Body of pancreas (tissue), 4 donors: ENCODE data around the gene TAB3. TPM values are rescaled to one million over a fixed set of nuclear protein-coding genes. Genes with fewer than 3 reads are reported as not detected.

Experiments
- ATAC-seq: fragments of 150-250 bp; one replicate; pipeline ENCODE4 v1.9.1; 2016
- DNase-seq, 4 donors: peaks; one replicate each; pipeline ENCODE4 v3.0.0-alpha.2; 2019
- H3K27ac ChIP-seq, 4 donors: fragments of 200-600 bp; sonication (generic); 1 replicate in 3 of 4; 2 replicates in 1 of 4; pipeline versions ENCODE4 v1.5.1 to v1.6.1; 2016 to 2019; ENCODE audit warnings: mild to moderate bottlenecking in 1 of 4, mixed read lengths in 1 of 4, moderate library complexity in 1 of 4
- H3K27me3 ChIP-seq, 2 donors: fragments of 200-600 bp; sonication (generic); one replicate each; pipeline ENCODE4 v1.6.0; 2016; ENCODE audit warnings: mild to moderate bottlenecking in 1 of 2
- H3K36me3 ChIP-seq, 2 donors: fragments of 200-600 bp; sonication (generic); replicated peaks in 1 of 2; 2 replicates each; pipeline ENCODE4 v1.5.1; 2016; ENCODE audit warnings: low read depth in 2 of 2; ENCODE audit not compliant: insufficient read depth in 1 of 2
- H3K4me1 ChIP-seq: fragments of 200-600 bp; sonication (generic); one replicate; pipeline ENCODE4 v1.6.0; 2016
- H3K4me3 ChIP-seq, 2 donors: fragments of 200-600 bp; sonication (generic); 1 replicate in 1 of 2; 2 replicates in 1 of 2; pipeline ENCODE4 v1.5.1; 2016 to 2019
- H3K9me3 ChIP-seq, 3 donors: fragments of 200-600 bp; sonication (generic); 1 replicate in 2 of 3; 2 replicates in 1 of 3; pipeline ENCODE4 v1.5.1; 2016
- POLR2A ChIP-seq, 3 donors: fragments of 450-650 bp; IDR thresholded peaks; one replicate each; pipeline ENCODE4 v1.6.1; 2016; ENCODE audit warnings: antibody characterized with exemption in 3 of 3, mild to moderate bottlenecking in 2 of 3
- WGBS, 2 donors: methylation state at CpG; one replicate each; pipeline ENCODE4 v1.1.5; 2017; 5-methylcytosine and 5-hydroxymethylcytosine counted together
- intact Hi-C: fragments of 100-400 bp; cut with DNase I; formaldehyde crosslinking; loops from one replicate; pipeline ENCODE4 v1.15.1; 2023
- total RNA-seq, 2 donors: library from RNA; depleted of rRNA; stranded (reverse); fragments of >200 nt; gene quantifications; one replicate each; pipeline ENCODE4 v1.1.0, GENCODE V29; 2016
- TF ChIP-seq, protein P1 (sequence below), 7 experiments: fragments of 450-650 bp in 4 of 7; fragments of 200-600 bp in 3 of 7; sonication (generic) in 3 of 7; IDR thresholded peaks; one replicate each; pipeline ENCODE4 v1.5.1; 2016 to 2019; ENCODE audit warnings: antibody characterized with exemption in 7 of 7

Gene TAB3
- total RNA-seq, 2 donors from 2014 or later, result 24.1 to 36.3 TPM

GRCh38 chrX:30881797-30882196 is 7.3 kb downstream of the TAB3 start:
- H3K27ac ChIP-seq, result no peak overlapping the region
- peaks cover 38% of the 10 kb centered on the region for H3K4me1 ChIP-seq
- no peaks in the 10 kb centered on the region for H3K36me3 ChIP-seq
- TF ChIP-seq, protein P1, sequence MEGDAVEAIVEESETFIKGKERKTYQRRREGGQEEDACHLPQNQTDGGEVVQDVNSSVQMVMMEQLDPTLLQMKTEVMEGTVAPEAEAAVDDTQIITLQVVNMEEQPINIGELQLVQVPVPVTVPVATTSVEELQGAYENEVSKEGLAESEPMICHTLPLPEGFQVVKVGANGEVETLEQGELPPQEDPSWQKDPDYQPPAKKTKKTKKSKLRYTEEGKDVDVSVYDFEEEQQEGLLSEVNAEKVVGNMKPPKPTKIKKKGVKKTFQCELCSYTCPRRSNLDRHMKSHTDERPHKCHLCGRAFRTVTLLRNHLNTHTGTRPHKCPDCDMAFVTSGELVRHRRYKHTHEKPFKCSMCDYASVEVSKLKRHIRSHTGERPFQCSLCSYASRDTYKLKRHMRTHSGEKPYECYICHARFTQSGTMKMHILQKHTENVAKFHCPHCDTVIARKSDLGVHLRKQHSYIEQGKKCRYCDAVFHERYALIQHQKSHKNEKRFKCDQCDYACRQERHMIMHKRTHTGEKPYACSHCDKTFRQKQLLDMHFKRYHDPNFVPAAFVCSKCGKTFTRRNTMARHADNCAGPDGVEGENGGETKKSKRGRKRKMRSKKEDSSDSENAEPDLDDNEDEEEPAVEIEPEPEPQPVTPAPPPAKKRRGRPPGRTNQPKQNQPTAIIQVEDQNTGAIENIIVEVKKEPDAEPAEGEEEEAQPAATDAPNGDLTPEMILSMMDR (IDR thresholded peaks at IDR 0.05), result no peak
- no peak for TF ChIP-seq POLR2A (IDR thresholded peaks at IDR 0.05)
- H3K9me3 ChIP-seq, result peaks cover 0 to 5% (median 0%) of the 10 kb centered on the region in 3 donors
- 50 to 72% methylated on average over 1 of the region's 1 CpG for WGBS, 2 donors
- ATAC-seq, result no peak
- no peak for DNase-seq
- no peaks in the 10 kb centered on the region for H3K27me3 ChIP-seq
- no peak overlapping the region for H3K4me3 ChIP-seq
- intact Hi-C loops, result no loop called here

GRCh38 chrX:30881390-30881789 is 7.7 kb downstream of the TAB3 start:
- H3K4me1 ChIP-seq, result peaks cover 34% of the 10 kb centered on the region
- no peak for ATAC-seq
- peaks cover 0 to 5% (median 0%) of the 10 kb centered on the region in 3 donors for H3K9me3 ChIP-seq
- WGBS, 2 donors, result 18 to 27% methylated on average over 1 of the region's 1 CpG
- DNase-seq, result no peak
- no peaks in the 10 kb centered on the region for H3K36me3 ChIP-seq
- TF ChIP-seq, protein P1 (IDR thresholded peaks at IDR 0.05), result no peak
- no peak for TF ChIP-seq POLR2A (IDR thresholded peaks at IDR 0.05)
- intact Hi-C loops, result no loop called here
- no peaks in the 10 kb centered on the region for H3K27me3 ChIP-seq
- no peak overlapping the region for H3K27ac ChIP-seq
- no peak overlapping the region for H3K4me3 ChIP-seq

GRCh38 chrX:30880058-30880457 is 9.0 kb downstream of the TAB3 start:
- 44% methylated on average over 3 of the region's 3 CpGs for WGBS, 2 donors

GRCh38 chrX:30876367-30876766 is 12.7 kb downstream of the TAB3 start:
- intact Hi-C loops, result no loop called here
- no peaks in the 10 kb centered on the region for H3K27me3 ChIP-seq
- no peak for TF ChIP-seq POLR2A (IDR thresholded peaks at IDR 0.05)
- TF ChIP-seq, protein P1 (IDR thresholded peaks at IDR 0.05), result no peak
- H3K4me3 ChIP-seq, result no peak overlapping the region
- peaks cover 6% of the 10 kb centered on the region for H3K4me1 ChIP-seq
- WGBS, 2 donors, result 71 to 72% methylated on average over 6 of the region's 6 CpGs
- H3K27ac ChIP-seq, result no peak overlapping the region
- no peak for DNase-seq
- ATAC-seq, result no peak
- H3K36me3 ChIP-seq, result no peaks in the 10 kb centered on the region
- H3K9me3 ChIP-seq, result no peaks in the 10 kb centered on the region

More at GRCh38 chrX:30880058-30880457, 9.0 kb downstream of the TAB3 start:
- Histone ChIP-seq H3K27me3 (no peaks in the 10 kb centered on the region), H3K4me3 (no peak overlapping the region), H3K36me3 (no peaks in the 10 kb centered on the region), H3K27ac (no peak overlapping the region), H3K4me1 (peaks cover 25% of the 10 kb centered on the region), H3K9me3 (peaks cover 0 to 5% (median 0%) of the 10 kb centered on the region in 3 donors)
- TF ChIP-seq, protein P1 (IDR thresholded peaks at IDR 0.05), result no peak
- no peak for TF ChIP-seq POLR2A (IDR thresholded peaks at IDR 0.05)
- DNase-seq (no peak), ATAC-seq (no peak)
- intact Hi-C loops, result no loop called here

DNA sequence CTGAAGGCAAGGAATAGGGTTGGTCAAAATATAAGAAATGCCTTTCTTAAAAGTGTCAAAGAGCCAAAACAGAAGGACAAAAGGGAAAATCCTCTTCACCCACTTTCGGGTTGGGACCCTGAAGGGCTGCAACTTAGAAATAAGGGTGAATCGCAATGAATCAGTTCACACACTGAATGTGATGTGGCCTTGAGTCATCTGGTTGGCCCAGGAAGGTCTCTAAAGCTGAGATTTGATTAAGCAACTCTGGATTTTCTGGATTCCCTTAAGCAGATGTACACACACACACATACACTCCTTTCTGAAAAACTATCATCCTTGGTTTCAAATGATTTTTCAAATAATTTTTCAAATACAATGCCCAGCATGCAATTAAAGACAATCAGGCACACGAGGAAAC is 13.1 kb downstream of the TAB3 start:
- 82 to 94% methylated on average over 3 of the region's 3 CpGs for WGBS, 2 donors
- no peak for ATAC-seq
- TF ChIP-seq POLR2A (IDR thresholded peaks at IDR 0.05), result no peak
- TF ChIP-seq, protein P1 (IDR thresholded peaks at IDR 0.05), result no peak

More for the DNA sequence above, 13.1 kb downstream of the TAB3 start:
- Histone ChIP-seq H3K27me3 (no peaks in the 10 kb centered on the region), H3K4me1 (peaks cover 6% of the 10 kb centered on the region), H3K4me3 (no peak overlapping the region), H3K27ac (no peak overlapping the region), H3K36me3 (no peaks in the 10 kb centered on the region), H3K9me3 (no peaks in the 10 kb centered on the region)
- DNase-seq, result no peak
- intact Hi-C loops, result no loop called here
